ENCODE measurements around the gene TUBE1.

DNA sequence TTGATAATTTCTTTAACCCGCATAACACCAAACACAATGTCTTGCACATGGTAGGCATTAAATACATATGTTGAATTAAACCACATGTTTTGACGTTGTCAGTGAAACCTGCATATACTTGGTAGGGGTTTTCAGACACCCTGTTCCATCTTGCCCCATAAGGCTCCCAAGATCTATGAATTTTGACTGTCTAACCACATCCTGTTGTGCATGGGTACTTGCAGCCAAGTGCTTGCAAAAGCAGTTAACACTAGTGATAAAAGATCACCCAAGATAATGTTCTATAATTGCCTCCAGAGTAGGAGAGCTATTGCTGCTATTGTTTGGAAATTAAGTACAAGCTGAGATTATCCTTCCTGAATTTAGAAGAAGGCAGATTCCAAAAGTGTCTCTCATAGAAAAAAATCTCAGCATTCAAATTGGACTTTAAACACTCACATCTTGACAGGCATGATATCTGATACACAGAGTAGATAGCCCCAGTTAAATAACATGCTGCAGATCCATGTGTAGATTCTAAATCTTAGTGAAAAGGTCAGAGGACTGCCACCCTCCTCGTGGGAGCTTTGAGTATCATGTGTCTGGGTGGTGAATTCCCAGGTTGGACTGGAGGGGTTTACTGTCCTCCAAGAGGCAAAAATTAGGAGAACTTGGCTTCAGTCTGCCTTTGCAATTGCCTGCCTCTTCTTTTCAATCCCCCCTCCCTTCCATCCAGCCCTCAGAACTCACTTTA, 59.2 kb downstream of the TUBE1 start:
- TF ChIP-seq, protein P1, sequence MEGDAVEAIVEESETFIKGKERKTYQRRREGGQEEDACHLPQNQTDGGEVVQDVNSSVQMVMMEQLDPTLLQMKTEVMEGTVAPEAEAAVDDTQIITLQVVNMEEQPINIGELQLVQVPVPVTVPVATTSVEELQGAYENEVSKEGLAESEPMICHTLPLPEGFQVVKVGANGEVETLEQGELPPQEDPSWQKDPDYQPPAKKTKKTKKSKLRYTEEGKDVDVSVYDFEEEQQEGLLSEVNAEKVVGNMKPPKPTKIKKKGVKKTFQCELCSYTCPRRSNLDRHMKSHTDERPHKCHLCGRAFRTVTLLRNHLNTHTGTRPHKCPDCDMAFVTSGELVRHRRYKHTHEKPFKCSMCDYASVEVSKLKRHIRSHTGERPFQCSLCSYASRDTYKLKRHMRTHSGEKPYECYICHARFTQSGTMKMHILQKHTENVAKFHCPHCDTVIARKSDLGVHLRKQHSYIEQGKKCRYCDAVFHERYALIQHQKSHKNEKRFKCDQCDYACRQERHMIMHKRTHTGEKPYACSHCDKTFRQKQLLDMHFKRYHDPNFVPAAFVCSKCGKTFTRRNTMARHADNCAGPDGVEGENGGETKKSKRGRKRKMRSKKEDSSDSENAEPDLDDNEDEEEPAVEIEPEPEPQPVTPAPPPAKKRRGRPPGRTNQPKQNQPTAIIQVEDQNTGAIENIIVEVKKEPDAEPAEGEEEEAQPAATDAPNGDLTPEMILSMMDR (IDR thresholded peaks at IDR 0.05 in 2 of 3, conservative IDR thresholded peaks at IDR 0.05 in 1 of 3; ENCODE audit: borderline replicate concordance in 1 of 3, insufficient read depth in 1 of 3, low read depth in 2 of 3, low read length in 2 of 3): no peak
- no peak for TF ChIP-seq RAD21 (IDR thresholded peaks at IDR 0.05; ENCODE audit: low read depth)
- TF ChIP-seq POLR2A (IDR thresholded peaks at IDR 0.05; ENCODE audit: borderline replicate concordance, extremely low read depth, insufficient read depth, insufficient read length): no peak
- no peak for TF ChIP-seq POLR2AphosphoS5 (IDR thresholded peaks at IDR 0.05; ENCODE audit: low read depth, low read length)
- TF ChIP-seq SRF (IDR thresholded peaks at IDR 0.05; ENCODE audit: low read depth): no peak
- no peak for TF ChIP-seq TCF7L2 (IDR thresholded peaks at IDR 0.05; ENCODE audit: borderline replicate concordance, extremely low read depth, insufficient read depth, insufficient read length)
- no peak for TF ChIP-seq EZH2 (IDR thresholded peaks at IDR 0.05)
- TF ChIP-seq, protein P2, sequence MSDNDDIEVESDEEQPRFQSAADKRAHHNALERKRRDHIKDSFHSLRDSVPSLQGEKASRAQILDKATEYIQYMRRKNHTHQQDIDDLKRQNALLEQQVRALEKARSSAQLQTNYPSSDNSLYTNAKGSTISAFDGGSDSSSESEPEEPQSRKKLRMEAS (IDR thresholded peaks at IDR 0.05): no peak
- TF ChIP-seq EGR1 (IDR thresholded peaks at IDR 0.05; ENCODE audit: low read depth): no peak
- no peak for TF ChIP-seq ATF3 (IDR thresholded peaks at IDR 0.05)
- TF ChIP-seq ZNF274 (IDR thresholded peaks at IDR 0.05; ENCODE audit: low read depth, low read length): no peak
- no peak for TF ChIP-seq YY1 (IDR thresholded peaks at IDR 0.05; ENCODE audit: extremely low read depth, insufficient replicate concordance, low read depth, low read length)

Data from HCT116 (cell line).